ENCODE measurements around the gene KIAA1958.

The KIAA1958 gene

GRCh38 chr9:112529316-112529715, 42.7 kb downstream of the KIAA1958 start:
- no peak for DNase-seq (ENCODE audit: low read depth, low spot score)

GRCh38 chr9:112530751-112531205, 44.2 kb downstream of the KIAA1958 start:
- no peak for DNase-seq (ENCODE audit: low read depth, low spot score)

GRCh38 chr9:112531666-112532282, 45.1 kb downstream of the KIAA1958 start:
- DNase-seq (ENCODE audit: low read depth, low spot score), result no peak

GRCh38 chr9:112532427-112532826, 45.8 kb downstream of the KIAA1958 start:
- no peak for DNase-seq (ENCODE audit: low read depth, low spot score)

GRCh38 chr9:112533660-112534059, 47.0 kb downstream of the KIAA1958 start:
- DNase-seq (ENCODE audit: low read depth, low spot score), result no peak

GRCh38 chr9:112535301-112535700, 48.7 kb downstream of the KIAA1958 start:
- no peak for DNase-seq (ENCODE audit: low read depth, low spot score)

- DNase-seq (ENCODE audit: low read depth, low spot score), result no peak
Measured at GRCh38 chr9:112535811-112536210, 49.2 kb downstream of the KIAA1958 start.

GRCh38 chr9:112537561-112537960, 50.9 kb downstream of the KIAA1958 start:
- no peak for DNase-seq (ENCODE audit: low read depth, low spot score)

GRCh38 chr9:112540800-112541199, 54.2 kb downstream of the KIAA1958 start:
- no peak for DNase-seq (ENCODE audit: low read depth, low spot score)

GRCh38 chr9:112541685-112542084, 55.1 kb downstream of the KIAA1958 start:
- DNase-seq (ENCODE audit: low read depth, low spot score), result no peak

GRCh38 chr9:112542593-112543292, 56.1 kb downstream of the KIAA1958 start:
- no peak for DNase-seq (ENCODE audit: low read depth, low spot score)

GRCh38 chr9:112544477-112544876, 57.9 kb downstream of the KIAA1958 start:
- no peak for DNase-seq (ENCODE audit: low read depth, low spot score)

GRCh38 chr9:112545237-112545636, 58.6 kb downstream of the KIAA1958 start:
- no peak for DNase-seq (ENCODE audit: low read depth, low spot score)

GRCh38 chr9:112546149-112547012, 59.8 kb downstream of the KIAA1958 start:
- no peak for DNase-seq (ENCODE audit: low read depth, low spot score)

GRCh38 chr9:112548051-112548440, 61.4 kb downstream of the KIAA1958 start:
- DNase-seq (ENCODE audit: low read depth, low spot score), result no peak

GRCh38 chr9:112548836-112549595, 62.4 kb downstream of the KIAA1958 start:
- no peak for DNase-seq (ENCODE audit: low read depth, low spot score)

- DNase-seq (ENCODE audit: low read depth, low spot score), result no peak
Measured at GRCh38 chr9:112550531-112550930, 63.9 kb downstream of the KIAA1958 start.

- DNase-seq (ENCODE audit: low read depth, low spot score), result no peak
Measured at GRCh38 chr9:112551641-112552040, 65.0 kb downstream of the KIAA1958 start.

GRCh38 chr9:112552229-112553056, 65.8 kb downstream of the KIAA1958 start:
- no peak for DNase-seq (ENCODE audit: low read depth, low spot score)

- no peak for DNase-seq (ENCODE audit: low read depth, low spot score)
Measured at GRCh38 chr9:112553256-112553826, 66.7 kb downstream of the KIAA1958 start.
